HG02870 (cell line): ENCODE measurements around the gene FCN1.

Experiments
- ATAC-seq: cut with Tn5 transposase; IDR thresholded peaks from one replicate; pipeline ENCODE4 v1.9.1; 2021; ENCODE audit warnings: mild to moderate bottlenecking, moderate library complexity; ENCODE audit not compliant: unreplicated experiment

FCN1 gene

GRCh38 chr9:134880484-134881312 is 37.0 kb downstream of the FCN1 start, which contains the start of gene FCN2:
Gene FCN2, plus strand, starts transcription at chr9:134880810. Its CDS starts 12 bp downstream, at chr9:134880822.
- no peak for ATAC-seq

GRCh38 chr9:134879664-134880483 is 37.8 kb downstream of the FCN1 start:
- ATAC-seq, result no peak

GRCh38 chr9:134877541-134877940 is 40.2 kb downstream of the FCN1 start:
- ATAC-seq, result no peak

- no peak for ATAC-seq
Observed at GRCh38 chr9:134875371-134875770, 42.3 kb downstream of the FCN1 start.

DNA sequence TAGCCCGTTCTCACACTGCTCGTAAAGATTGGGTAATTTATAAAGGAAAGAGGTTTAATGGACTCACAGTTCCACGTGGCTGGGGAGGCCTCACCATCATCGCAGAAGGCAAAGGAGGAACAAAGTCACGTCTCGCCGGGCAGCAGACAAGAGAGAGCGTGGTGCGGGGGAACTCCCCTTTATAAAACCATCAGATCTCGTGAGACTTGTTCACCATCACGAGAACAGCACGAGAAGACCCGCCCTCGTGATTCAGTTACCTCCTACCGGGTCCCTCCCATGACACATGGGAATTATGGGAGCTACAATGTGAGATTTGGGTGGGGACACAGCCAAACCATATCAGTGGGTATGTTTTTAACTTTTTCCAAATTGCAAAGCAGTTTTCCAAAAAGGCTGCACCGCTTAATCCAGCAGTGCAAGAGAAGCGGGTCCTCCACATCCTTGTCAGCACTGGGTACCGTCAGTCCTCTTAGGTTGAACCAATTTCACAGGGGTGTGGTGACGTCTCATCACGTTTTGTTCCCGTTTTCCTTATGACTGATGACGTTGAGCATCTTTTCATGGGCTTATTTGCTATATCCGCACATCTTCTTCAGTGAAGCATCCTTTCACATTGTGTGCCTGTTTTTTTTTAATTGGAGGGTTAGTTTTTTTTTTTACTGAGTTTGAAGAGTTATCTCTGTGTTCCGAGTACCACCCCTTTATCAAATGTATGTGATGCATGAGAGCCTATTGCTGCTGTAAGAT is 45.1 kb downstream of the FCN1 start:
- ATAC-seq, result no peak

DNA sequence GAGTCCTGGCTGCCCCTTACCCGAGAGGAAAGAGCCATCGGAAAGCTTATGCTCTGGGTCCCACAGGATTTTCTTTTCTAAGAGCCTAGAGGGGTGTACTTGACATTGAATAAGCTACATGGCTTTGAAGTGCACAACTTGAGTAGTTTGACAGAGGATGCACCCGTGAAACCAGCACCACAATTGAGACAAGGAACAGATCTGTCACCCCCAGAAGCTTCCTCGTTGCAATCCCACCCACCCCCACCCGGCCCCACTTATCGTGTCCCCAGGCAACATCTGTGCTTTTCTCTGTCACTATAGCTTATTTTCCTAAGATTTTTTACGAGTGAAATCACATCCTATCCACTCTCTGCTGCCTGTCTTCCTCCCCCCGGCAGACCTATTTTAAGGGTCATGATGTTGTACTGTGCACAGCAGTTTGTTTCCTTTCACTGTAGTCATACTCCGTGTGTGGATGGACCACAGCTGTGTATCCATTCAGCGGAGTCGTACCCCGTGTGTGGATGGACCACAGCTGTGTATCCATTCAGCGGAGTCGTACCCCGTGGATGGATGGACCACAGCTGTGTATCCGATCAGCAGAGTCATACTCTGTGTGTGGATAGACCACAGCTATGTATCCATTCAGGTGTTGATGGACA is 45.9 kb downstream of the FCN1 start:
- no peak for ATAC-seq

DNA sequence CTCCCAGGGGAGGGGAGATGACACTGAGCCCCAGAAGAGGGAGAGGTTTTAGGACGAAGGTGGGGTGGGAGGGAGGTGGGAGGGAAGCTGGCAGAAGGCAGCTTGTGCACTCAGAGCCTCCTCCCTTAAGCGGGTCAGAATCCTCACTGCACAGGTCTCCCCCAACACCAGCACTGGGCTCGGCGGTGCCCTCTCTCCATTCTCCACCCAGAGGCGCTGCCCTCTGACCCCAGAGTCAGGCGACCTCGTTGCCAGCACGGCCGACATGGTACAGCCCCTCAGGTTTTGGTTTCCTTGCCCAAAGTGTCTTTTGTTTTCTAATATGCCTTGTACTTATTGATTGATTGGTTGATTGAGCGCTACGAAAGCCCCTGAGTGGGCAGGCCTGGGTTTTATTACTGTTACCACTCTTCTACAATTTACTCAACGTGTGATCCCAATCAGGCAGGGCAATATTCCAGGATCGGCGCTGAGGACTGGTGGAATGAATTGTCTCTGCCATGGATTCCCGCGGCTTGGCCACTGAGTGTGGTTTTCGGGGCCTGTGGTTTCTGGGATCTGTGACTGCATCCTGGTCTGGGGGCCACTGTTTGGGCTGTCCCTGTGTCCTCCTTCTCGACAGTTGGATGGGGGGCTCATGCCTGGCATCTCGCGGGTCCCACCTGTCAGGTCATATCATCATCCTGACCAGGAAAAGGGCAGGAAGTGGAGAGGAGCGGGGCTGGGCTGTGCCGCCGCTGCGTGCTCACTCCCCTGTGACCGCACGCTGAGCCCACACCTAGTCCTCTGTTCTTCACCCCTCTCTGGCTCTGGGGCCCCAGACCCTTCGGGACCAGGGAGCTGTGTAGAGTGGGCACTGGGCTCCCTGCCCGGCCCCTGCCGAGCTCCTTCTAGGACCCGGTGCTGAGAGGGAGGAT is 46.7 kb downstream of the FCN1 start:
- ATAC-seq, result no peak

GRCh38 chr9:134870301-134870694 is 47.4 kb downstream of the FCN1 start:
- no peak for ATAC-seq

- no peak for ATAC-seq
Observed at GRCh38 chr9:134869554-134870300, 48.0 kb downstream of the FCN1 start.

DNA sequence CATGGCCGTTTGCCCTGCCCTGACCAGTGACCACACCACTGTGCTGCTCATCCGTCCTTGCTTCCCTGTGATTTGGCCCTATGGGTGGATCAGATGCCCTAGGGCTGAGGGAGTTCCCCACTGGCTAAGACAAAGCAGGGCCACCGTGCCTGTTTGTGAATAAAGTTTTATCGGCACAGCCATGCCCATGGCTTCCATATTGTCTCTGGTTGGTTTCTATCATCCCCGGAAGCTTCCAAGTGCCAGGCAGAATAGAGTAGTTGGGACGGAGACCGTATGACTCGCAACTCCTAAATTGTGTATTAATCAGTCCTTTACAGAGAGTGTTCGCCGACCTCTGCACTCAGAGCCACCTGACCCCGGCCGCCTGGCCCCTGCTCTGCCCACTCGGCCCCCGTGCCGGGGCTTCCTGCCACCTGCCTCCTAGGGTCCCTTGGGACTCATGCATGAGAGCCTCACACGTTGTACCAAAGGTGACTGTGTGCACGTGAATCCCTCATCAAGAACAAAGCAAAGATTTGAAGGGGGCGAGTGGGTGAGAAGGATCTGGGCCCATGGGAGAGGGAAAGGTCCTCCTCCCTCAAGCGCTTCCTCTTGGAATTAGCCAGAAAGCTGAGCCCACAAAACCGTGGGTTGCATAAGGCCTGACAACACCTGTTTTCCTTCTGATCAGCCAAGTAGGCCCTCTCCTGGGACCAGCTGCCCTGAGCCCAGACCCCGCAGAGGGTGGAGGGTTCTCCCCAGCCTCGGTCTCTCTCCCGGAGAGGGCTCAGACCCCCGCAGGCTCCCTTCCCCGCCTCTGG is 48.8 kb downstream of the FCN1 start:
- no peak for ATAC-seq

DNA sequence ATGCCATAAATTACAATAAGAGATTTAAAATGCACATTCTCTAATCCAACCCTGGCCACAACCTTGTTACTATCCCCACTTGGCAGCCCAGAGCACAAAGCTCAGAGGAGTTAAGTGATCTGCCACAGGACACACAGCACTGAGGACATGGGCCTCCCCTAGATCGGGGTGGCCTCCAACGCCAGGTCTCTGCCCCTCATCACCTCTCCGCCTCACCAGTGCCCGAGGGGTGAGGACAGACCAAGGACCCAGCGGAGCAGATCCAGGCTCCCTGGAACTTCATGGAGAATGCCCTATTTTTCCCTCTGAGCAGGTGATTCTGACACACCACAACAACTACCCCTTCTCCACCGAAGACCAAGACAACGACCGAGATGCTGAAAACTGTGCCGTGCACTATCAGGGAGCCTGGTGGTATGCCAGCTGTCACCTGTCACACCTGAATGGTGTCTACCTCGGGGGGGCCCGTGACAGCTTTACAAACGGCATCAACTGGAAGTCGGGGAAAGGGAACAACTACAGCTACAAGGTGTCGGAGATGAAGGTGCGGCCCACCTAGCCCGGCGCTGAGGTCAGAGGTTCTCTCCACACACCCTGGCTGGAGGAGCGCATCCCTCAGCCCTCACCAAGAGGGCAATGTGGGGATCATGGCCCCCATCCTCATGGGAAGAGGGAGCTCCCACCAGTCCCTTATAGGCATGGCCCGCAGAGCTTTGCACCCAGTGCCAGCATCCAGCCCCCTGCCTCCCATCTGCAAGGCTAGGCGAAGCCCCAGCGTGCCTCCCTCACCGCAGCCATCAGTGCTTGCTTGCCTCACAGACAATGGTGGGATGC is 49.6 kb downstream of the FCN1 start:
- ATAC-seq, result no peak

GRCh38 chr9:134864821-134865190 is 52.9 kb downstream of the FCN1 start:
- no peak for ATAC-seq

- ATAC-seq, result no peak
Observed at GRCh38 chr9:134863941-134864820, 53.5 kb downstream of the FCN1 start.

- no peak for ATAC-seq
Observed at GRCh38 chr9:134863306-134863902, 54.3 kb downstream of the FCN1 start.

DNA sequence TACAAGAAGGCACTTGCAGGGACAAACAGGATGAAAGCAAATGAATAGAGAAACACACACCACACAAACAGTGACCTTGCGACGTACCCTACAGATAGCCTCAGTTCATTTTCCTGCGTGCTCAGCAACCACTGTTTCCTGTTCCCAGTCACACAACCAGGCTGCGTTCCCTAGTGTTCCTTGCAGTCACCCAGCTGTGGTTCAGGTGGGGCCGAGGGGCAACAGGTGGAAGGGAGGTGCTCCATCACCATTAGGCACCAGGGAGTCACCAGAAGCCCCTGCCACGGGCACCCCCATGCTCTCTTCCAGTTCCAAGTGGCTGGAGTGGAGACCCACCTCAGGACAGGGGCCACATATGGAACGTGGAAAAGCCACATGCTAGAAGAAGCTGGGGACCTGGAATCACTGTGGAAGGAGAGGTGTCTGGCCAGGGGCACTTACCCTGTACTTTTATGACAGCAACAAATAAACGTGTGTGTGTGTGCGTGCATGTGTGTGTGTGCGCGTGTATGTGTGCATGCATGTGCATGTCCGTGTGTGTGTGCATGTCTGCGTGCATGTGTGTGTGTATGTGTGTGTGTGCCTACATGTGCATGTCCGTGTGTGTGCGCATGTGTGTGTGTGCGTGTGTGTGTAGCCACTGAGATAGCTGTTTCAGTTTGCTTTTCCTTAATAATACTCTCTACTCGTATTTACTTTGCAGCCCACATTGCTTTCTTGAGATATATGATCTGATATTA is 55.9 kb downstream of the FCN1 start:
- no peak for ATAC-seq
